GM13977 (cell line): ENCODE measurements around the gene ARHGAP4.

Experiments used
- DNase-seq: peaks from one replicate; pipeline ENCODE4 v3.0.0; 2012; ENCODE audit warnings: low spot score
- CTCF ChIP-seq: IDR thresholded peaks from 2 replicates; pipeline ENCODE4 v1.5.1; 2012; ENCODE audit warnings: mild to moderate bottlenecking, control low read depth; ENCODE audit not compliant: insufficient read depth; ENCODE audit errors: extremely low read depth, missing control alignments
- in situ Hi-C: fragments of 300-500 bp; cut with MboI; formaldehyde crosslinking; loops from one replicate; pipeline ENCODE4 v1.12.0; 2022; ENCODE audit warnings: low sequenced_read_pairs, low pct_unique_long_range_greater_than_20kb, mixed read lengths, inconsistent platforms; ENCODE audit not compliant: unreplicated experiment

Gene ARHGAP4

GRCh38 chrX:153963546-153963945 lies 37.5 kb upstream of the ARHGAP4 start:
- in situ Hi-C loops = no loop called here
- DNase-seq = no peak
- TF ChIP-seq CTCF = no peak

GRCh38 chrX:153961292-153961691 lies 35.2 kb upstream of the ARHGAP4 start:
- DNase-seq = no peak
- in situ Hi-C loops = no loop called here
- no peak for TF ChIP-seq CTCF

- in situ Hi-C loops = no loop called here
- no peak for TF ChIP-seq CTCF
- no peak for DNase-seq
Measured at GRCh38 chrX:153960786-153961185, 34.7 kb upstream of the ARHGAP4 start.

- in situ Hi-C loops = no loop called here
- no peak for TF ChIP-seq CTCF
- DNase-seq = no peak
Measured at GRCh38 chrX:153960077-153960476, 34.0 kb upstream of the ARHGAP4 start.

- TF ChIP-seq CTCF = no peak
- in situ Hi-C loops = no loop called here
- DNase-seq = no peak
Measured at GRCh38 chrX:153959649-153960048, 33.6 kb upstream of the ARHGAP4 start.

GRCh38 chrX:153958605-153959004 lies 32.5 kb upstream of the ARHGAP4 start:
- no peak for DNase-seq
- in situ Hi-C loops = no loop called here
- no peak for TF ChIP-seq CTCF

GRCh38 chrX:153957224-153957623 lies 31.2 kb upstream of the ARHGAP4 start:
- no peak for TF ChIP-seq CTCF
- DNase-seq = no peak
- in situ Hi-C loops = no loop called here
